Measurements from ENCODE around the gene ANO7. TPM values are rescaled to one million over a fixed set of nuclear protein-coding genes. Genes with fewer than 3 reads are reported as not detected.

Gene ANO7
- total RNA-seq, 1 donor from 2014 or later = 2.1 TPM

GRCh38 chr2:241142063-241142462 lies 46.4 kb upstream of the ANO7 start:
- no peaks in the 10 kb centered on the region for H3K36me3 ChIP-seq
- no peaks in the 10 kb centered on the region for H3K9me3 ChIP-seq
- TF ChIP-seq CTCF (IDR thresholded peaks at IDR 0.05) = no peak
- no peak overlapping the region for H3K4me3 ChIP-seq
- no peak overlapping the region for H3K27ac ChIP-seq
- intact Hi-C loops (cut with DNase I) = no loop called here
- no peak for DNase-seq
- ATAC-seq = no peak
- H3K27me3 ChIP-seq = no peaks in the 10 kb centered on the region
- no peaks in the 10 kb centered on the region for H3K4me1 ChIP-seq

GRCh38 chr2:241142593-241142992 lies 45.9 kb upstream of the ANO7 start:
- no peak for TF ChIP-seq CTCF (IDR thresholded peaks at IDR 0.05)
- intact Hi-C loops (cut with DNase I) = no loop called here
- H3K36me3 ChIP-seq = no peaks in the 10 kb centered on the region
- no peak overlapping the region for H3K4me3 ChIP-seq
- DNase-seq (no peak), ATAC-seq (no peak)
- no peaks in the 10 kb centered on the region for H3K9me3 ChIP-seq
- no peaks in the 10 kb centered on the region for H3K4me1 ChIP-seq
- no peaks in the 10 kb centered on the region for H3K27me3 ChIP-seq
- H3K27ac ChIP-seq = no peak overlapping the region

GRCh38 chr2:241146286-241146685 lies 42.2 kb upstream of the ANO7 start:
- Histone ChIP-seq H3K9me3 (no peaks in the 10 kb centered on the region), H3K27me3 (no peaks in the 10 kb centered on the region), H3K4me3 (no peak overlapping the region), H3K27ac (no peak overlapping the region), H3K36me3 (no peaks in the 10 kb centered on the region), H3K4me1 (peaks cover 12% of the 10 kb centered on the region)
- no peak for TF ChIP-seq CTCF (IDR thresholded peaks at IDR 0.05)
- intact Hi-C loops (cut with DNase I) = no loop called here
- ATAC-seq (no peak), DNase-seq (no peak)

GRCh38 chr2:241147336-241147735 lies 41.1 kb upstream of the ANO7 start:
- Histone ChIP-seq H3K9me3 (no peaks in the 10 kb centered on the region), H3K4me3 (no peak overlapping the region), H3K27me3 (no peaks in the 10 kb centered on the region), H3K27ac (no peak overlapping the region), H3K36me3 (no peaks in the 10 kb centered on the region), H3K4me1 (peaks cover 17% of the 10 kb centered on the region)
- no peak for TF ChIP-seq CTCF (IDR thresholded peaks at IDR 0.05)
- intact Hi-C loops (cut with DNase I) = no loop called here
- no peak for DNase-seq
- ATAC-seq = no peak

- intact Hi-C loops (cut with DNase I) = no loop called here
- H3K27ac ChIP-seq = no peak overlapping the region
- H3K36me3 ChIP-seq = no peaks in the 10 kb centered on the region
- DNase-seq (no peak), ATAC-seq (no peak)
- no peak for TF ChIP-seq CTCF (IDR thresholded peaks at IDR 0.05)
- no peaks in the 10 kb centered on the region for H3K9me3 ChIP-seq
- H3K4me1 ChIP-seq = peaks cover 17% of the 10 kb centered on the region
- H3K4me3 ChIP-seq = peak overlapping the region; percentile 98
- no peaks in the 10 kb centered on the region for H3K27me3 ChIP-seq
Observed at GRCh38 chr2:241148239-241148638, 40.2 kb upstream of the ANO7 start.
